NCI-H82 (cell line): ENCODE results near the gene GDPD4.
A peak's percentile ranks its signal among the peaks of the same experiment; 100 is the strongest.

Experiments
- DNase-seq: peaks from one replicate; lab custom pipeline; 2025; lab: John Stamatoyannopoulos, UW

The GDPD4 gene

DNA sequence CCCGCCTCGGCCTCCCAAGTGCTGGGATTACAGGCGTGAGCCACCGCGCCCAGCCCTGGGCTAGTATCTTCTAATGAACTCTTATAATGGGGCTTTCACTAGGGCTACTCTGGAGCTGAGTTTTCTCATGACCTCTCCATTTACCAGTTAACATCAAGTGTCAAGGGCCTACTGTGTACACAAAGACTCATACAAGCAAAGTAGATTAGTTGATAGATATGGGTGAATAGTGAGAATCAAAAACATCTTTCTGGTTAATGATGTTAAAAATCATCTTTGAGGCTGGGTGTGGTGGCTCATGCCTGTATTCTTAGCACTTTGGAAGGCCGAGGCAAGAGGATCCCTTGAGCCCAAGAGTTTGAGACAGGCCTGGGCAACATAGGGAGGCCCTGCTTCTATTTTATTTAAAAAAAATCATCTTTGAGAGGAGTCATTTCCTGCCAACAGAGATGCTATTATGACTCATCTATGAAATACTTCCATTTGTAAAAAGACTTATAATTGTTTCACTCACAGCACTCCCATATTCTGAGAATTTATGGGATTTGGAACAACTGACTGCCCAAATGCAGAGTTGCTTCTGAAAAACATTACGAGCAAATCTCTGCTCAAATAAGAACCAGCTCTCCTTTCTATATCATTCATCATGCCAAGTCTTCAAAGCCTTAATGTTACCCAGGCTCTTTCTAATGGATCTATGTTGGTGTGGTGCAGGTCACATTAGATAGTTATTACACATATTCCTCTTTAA is 57.0 kb downstream of the GDPD4 start:
- DNase-seq = no peak

DNA sequence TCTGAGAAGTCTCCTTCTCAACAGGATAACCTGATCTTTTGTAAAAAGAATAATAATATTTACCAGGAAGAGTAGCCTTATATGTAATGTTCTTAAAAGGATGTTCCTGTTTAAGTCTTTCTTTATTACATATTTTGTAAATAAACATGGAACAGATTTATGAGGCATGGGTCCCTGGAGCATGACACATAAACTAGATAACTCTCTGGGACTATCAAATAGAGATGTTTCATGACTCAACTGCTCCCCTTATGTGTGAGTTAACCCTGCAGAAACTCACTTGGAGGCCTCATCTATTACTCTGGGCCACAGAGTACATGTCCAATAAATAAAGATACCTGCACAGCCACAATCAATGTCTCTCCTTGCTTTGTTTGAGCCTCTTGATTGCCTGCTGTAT is 64.6 kb downstream of the GDPD4 start:
- no peak for DNase-seq

DNA sequence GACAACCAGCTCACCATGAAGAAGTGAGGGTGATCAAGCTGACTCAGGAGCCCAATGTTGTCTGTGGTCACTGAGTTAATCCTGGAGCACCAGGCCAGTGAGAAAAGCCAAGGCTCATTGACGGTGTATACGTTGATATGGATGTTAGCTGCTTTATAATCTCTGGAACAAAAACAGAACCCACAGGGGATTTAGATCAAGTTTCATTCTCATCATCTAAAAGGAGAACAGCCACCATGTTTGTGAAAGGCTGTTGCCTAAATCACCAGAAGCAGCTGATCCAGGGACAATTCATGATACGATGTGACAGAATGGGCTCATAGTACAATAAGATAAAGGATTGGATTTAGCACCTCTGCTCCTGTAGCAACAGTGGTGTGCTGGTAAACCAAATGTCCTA is 68.5 kb downstream of the GDPD4 start:
- DNase-seq = peak; percentile 31

DNA sequence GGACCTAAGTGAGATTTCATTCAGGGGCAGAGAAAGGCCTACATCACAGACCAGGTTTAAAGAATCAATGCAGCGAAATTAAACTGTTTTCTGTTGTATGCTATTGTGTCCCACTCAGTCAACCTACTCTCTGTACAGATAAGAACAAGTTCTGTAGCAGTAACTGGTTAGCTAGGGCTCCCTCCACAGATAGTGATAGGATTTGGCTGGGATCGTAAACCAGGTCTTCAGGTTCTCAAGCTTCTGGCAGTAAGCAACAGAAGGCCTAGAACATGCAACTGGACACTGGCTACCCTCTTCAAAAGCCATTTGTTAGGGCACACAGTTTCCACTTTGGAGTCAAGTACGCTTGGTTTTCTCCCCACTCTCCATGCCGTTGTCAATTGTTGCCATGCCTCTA is 69.2 kb downstream of the GDPD4 start:
- no peak for DNase-seq

DNA sequence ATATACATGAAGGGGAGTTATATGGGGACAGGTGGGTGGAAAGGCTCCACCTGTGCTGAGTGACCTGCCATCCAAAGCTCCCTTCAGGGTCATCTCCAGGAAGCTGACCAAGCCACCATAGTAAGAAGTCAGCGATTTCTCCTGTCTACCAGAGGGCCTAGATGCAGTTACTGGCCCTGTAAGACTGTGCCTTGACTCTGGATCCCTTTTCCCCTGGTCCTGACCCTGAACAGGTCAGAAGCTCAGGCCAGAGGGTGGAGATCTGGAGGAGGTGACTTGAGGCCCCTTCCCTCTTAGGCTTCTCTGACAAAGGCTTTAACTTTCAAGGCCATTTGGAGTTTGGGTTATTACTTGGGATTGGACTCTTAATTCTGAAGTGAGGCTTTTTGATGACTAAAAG is 69.7 kb downstream of the GDPD4 start:
- no peak for DNase-seq

DNA sequence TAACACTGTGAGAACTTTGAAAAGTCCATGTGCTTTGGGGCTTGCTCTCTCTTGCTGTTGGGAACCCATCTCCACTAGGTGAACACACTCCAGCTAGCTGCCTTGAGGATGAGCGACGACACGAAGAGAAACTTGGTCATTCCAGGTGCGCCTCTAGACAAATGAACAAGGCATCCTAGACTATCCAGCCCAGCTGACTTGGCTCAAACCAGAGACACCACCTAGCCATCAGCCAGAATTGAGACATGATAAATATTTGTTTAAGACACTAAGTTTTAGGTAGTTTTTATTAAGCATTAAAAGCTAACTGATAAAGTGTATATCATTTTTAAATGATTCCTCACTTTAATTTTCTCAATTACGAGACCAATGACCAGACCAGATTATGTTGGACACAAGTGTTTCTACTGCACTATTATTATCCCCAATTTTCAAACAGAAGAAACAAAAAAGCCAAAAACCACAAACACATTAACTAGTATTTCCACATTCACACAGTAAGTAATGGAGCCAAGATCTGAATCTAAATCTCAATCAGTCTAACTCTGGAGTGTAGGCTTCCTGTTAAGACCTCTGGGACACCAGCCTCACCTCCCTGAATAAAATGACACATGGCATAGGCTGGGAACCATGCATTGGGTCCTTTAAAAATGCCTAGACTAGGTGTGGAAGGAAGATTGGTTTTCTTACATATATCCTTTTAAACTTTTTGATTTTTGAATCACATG is 70.4 kb downstream of the GDPD4 start:
- no peak for DNase-seq

DNA sequence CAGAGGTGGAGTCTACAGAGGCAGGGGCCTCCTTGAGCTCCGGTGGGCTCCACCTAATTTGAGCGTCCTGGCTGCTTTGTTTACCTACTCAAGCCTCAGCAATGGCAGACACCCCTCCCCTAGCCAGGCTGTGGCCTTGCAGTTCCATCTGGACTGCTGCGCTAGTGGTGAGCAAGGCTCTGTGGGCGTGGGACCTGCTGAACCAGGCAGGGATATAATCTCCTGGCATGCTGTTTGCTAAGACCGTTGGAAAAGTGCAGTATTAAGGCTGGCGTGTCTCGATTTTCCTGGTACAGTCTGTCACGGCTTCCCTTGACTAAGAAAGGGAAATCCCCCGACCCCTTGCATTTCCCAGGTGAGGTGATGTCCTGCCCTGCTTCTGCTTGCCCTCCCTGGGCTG is 77.7 kb downstream of the GDPD4 start:
- peak; percentile 13 for DNase-seq

DNA sequence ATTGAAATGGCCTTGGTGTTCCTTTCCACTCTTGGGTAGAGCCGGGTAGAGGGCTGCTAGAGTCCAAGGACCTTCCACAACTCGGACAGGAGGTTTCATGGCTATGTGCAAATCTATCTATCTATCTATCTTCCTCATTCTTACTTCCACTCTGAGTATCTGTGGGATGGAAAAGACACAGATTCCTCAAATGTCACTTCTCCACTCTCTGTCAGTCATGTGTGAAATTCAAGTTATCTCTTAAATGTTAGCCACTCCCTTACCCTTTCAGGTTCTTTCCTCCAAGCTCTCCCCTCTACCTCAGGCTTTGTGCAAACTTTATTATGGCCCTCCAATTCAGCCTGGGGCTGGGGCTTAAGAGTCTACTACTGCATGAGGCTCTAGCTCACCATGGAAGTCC is 84.3 kb downstream of the GDPD4 start:
- DNase-seq = no peak

DNA sequence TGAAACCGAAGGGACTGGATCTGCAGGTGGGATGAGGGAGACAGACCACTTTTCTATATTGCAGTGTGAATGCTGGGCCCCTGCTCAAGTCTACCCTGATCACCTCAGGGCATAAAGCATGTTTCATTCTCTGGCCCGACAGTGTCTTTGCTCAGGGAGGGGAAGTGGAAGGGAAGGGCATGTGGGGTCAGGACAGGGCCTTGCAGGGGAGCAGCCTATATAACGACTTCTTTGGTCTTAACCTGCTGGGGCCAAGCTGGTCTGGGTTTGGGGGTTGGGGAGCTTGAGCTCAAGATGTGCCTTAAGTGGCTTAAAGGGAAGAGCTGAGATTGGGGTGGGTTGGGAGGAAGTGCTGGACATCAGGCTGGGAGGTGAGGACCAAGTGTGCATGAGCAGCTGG is 86.4 kb downstream of the GDPD4 start:
- no peak for DNase-seq

DNA sequence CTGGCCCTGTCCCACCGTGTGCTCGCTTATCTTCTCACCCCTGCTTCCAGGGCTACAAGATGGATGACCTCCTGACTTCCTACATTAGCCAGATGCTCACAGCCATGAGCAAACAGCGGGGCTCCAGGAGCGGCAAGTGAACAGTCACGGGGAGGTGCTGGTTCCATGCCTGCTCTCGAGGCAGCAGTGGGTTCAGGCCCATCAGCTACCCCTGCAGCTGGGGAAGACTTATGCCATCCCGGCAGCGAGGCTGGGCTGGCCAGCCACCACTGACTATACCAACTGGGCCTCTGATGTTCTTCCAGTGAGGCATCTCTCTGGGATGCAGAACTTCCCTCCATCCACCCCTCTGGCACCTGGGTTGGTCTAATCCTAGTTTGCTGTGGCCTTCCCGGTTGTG is 86.9 kb downstream of the GDPD4 start:
- DNase-seq = no peak

DNA sequence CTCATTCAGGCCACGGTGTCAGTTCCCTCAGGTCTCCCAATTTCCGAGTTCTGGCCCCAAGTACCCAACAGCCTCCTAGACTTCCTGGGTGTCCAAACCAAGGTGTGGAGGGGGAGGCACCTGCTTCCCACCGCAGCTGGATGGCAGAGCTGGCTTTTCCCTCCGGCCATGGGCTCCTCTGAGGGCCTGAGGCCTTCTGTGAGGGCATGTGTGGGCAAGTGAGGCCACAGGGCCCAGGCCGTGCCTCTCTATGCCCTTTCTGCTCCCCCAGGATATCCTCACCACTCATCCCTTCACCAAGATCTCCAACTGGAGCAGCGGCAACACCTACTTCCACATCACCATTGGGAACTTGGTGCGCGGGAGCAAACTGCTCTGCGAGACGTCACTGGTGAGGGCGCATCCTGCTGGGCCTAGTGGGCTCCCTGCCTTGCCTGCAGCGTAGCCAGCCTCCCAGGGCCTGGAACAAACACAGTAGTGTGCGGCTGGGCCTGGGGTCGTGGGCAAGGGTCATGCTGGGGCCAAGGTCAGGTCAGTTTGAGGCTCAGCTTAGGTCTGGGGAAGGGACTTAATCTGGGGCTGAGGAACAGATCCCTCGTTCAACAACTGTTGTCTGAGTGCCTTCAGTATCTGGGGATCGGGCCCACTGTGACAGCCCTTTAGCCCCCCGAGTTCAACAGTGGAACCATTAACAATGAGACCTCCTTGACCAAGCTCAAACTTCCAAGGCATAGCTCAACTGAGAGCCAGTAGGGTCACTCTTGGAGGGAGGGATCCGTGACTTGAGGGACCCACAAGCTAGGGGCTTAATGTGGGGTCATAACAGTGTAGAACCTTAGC is 87.7 kb downstream of the GDPD4 start:
- DNase-seq = no peak

DNA sequence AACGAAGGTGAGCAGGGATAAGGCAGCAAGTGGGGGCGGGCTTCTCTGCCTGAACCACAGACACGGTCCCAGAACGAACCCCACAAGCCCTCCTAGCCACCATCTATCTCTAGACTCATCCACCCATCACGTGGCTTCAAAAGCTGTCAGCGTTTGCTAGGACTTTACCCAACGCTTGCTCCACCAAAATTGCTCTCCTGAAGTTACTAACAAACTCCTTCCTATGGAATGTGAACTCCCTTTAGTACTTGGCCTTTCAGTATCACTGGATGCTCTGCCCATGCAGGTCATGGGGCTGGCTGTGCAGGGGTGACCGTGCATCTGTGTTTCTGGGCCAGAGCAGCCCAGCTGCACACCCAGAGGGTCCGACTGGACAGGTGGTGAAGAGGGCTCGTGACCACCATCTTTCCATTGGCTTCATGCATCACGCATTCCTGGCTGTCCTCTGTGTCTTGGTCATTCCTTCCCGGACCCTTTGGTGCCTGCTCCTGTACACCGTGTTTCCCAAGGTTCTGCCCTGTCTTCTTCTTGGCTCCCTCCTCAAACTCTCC is 88.4 kb downstream of the GDPD4 start:
- DNase-seq = no peak

DNA sequence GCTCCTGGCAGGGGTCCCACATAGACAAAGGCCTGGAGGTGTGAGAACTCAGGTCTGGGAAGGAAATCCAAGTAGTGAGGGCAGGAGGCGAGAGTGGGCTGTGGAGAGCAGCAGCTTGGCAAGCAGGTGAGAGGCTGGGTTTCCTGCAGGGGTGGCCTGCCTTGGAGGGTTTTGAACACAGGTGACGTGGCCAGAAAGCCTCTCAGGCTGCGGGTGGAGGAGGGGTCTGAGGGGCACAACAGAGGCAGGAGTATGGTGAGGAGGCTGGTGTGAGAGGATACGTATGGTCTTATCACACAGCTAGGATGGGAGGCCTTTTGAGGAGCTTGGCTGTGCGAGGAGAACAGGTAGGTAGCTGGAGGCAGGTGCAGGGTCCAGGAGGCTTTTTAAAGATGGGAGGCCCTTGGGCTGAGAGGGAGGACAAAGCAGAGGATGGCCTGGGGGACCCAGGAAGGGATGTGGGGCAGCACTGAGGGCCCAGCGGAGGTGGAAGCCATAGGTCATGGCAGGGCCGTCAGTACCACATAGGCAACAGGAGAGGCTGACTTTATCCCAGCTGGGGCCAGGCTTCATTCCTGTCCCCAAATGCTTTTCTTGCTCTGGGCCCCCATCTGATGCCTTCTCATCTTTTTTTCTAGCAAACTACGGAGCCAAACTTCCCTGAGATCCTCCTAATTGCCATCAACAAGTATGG is 89.0 kb downstream of the GDPD4 start:
- DNase-seq = no peak

DNA sequence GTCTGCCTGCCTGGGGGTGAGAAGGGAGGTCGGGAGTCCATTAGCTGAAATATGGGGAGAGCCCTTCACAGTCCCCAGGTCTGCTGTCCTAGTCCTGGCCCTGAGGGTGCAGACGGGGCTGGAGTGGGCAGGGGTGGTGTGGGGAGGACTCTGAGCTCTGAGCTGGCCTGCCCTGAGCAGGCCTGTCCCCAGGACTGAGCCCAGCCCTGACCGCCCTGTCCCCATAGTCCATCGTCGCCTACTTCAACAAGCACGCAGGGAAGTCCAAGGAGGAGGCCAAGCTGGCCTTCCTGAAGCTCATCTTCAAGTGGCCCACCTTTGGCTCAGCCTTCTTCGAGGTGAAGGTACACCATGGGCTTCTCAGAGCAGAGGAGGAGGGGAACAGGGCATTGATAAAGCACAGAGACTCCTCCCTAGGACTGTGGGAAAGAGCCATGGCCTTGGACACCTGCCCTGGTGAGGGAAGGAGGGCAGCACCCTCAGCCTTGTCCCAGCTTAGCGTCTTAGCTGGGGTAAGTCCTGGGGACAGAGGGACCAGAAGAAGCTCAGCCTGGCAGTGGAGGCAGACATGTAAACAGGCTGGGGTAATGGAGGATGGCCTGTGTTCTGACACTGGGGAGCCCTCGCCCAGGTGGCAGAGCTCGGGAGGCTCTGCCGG is 89.8 kb downstream of the GDPD4 start:
- DNase-seq = no peak

DNA sequence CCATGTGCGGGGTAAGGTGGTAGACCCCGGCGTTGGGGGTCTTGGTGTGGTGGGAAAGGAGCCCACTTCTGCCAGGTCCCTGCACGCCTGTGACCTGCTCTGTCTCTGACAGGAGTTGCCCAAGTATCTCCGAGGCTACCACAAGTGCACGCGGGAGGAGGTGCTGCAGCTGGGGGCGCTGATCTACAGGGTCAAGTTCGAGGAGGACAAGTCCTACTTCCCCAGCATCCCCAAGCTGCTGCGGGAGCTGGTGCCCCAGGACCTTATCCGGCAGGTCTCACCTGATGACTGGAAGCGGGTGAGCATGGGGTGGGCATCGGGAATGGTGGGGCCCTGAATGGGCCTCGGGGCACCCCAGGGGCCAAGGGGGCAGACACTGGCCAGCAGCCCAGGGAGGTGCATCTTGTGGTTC is 90.4 kb downstream of the GDPD4 start:
- DNase-seq = no peak

DNA sequence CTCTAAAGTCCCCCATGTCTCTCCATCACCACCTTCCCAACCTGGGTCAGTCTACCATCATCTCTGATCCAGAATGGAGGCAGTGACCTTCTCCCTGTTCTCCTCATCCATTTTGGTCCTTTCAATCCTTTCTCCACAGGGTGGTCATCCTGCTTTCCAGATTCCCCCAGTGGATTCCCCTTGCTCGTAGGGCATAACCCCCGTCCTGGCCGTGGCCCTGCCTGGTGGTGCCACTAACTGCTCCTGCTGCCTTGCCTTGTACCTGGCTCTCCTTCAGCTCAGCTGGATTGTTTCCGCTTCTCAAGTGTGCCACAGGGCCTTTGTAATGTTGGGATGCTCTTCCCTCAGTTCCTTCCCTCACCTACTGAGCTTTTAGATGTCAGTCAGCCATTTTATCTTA is 91.8 kb downstream of the GDPD4 start:
- DNase-seq = no peak

DNA sequence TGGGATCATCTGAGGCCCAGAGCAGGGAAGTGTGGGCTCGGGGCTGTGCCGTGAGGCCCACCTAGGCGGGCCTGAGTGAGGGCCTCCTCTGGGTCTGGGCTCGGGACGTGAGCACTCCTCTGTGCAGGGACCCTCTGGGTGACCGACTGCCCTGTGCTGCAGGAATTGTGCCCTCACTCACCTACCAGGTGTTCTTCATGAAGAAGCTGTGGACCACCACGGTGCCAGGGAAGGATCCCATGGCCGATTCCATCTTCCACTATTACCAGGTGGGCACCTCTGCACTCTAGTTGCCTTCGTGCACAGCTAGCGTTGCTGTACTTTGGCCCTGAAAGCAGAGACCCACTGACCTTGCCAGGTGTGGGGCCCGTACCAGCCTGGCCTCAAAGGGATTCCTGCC is 93.0 kb downstream of the GDPD4 start:
- no peak for DNase-seq

DNA sequence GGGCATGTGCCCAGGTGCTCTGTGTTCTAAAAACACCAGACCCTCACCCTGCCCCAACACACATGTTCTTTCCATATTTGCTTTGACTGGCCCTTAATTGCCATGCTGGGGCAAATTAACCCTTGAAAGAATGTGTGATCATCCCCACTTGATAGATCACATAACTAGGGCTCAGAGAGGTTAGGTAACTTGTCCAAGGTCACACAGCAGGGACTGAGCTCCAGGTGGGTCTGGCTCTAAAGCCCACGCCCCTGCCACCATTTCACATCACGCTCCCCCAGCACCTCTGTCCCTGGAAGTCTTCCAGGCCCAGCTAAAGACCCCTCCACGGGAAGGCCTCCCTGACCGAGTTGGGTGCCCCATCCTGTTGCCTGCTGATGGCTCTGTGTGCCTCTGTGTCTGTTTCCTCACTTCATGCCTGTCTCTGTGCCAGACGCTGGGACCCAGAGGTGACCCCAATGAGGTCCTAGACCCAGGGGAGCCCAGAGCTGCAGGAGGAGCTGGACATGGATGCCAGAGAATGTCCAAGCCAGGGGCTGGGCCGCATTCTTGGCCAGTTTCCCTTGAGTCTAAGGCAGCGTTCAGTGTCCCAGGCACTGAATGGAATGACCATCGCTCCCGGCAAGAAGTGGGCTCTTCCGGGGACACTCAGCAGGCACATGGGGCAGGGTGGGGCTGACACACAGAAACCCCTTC is 93.7 kb downstream of the GDPD4 start:
- DNase-seq = no peak

DNA sequence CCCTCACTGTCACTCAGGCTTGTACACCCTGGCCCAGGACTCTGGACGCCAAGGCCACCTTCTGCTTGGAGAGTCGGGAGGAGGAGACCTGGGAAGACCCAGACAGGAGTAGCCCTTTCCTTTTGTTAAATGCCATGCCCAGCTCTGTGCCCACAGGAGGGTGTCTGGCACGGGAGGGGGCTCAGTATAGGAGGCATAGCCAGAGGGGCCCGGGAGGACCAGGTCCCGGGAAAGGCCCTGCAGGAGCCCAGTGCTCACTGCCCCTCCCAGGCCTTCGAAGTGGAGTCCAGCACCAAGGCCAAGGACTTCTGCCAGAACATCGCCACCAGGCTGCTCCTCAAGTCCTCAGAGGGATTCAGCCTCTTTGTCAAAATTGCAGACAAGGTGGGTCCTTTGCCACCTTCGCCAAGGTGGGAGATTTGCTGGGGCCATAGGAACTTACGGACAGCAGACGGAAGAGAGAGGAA is 94.4 kb downstream of the GDPD4 start:
- no peak for DNase-seq

DNA sequence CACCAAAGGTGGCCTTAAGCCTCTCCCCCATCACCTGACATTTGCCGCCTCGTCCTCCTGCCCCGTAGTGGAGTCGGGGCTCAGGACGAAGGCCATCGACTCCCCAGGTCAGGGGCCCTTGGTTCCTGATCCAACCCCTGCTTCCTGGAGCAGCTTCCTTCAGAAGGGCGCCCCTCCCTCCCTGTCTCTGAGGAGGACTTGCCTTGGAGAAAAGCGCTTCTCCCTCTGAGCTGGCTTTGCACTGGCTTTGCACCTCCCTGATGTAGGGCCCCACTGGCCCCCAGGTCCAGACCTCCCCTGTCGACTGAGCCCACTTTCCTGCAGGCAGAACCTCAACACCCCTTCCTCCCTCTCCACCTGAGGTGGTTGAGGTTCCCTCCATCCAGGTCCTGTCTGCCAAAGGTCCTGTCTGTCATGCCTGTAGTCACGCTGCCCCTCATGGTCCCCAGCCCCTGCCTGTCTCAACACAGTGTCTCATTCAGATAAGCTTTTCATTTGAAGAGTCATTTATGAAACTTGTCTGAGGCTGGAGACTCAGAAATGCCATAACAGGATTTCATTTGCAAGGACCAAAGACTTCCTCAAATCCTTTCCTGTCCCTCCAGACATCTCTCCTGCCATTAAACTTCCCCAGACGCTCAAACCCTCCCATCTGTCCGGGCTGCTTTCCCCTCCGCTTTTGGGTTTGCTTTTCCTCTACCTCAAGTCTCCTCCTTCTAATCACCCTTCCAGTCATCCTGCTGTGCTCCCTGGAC is 95.0 kb downstream of the GDPD4 start:
- DNase-seq = peak; percentile 4
